Heart right ventricle (tissue), 16 donors: ENCODE data around the gene TM6SF1. TPM values are rescaled to one million over a fixed set of nuclear protein-coding genes. Genes with fewer than 3 reads are reported as not detected.
"Not testable (repeated sequence)": the region's sequence is repeated elsewhere in the genome, so short reads cannot be mapped to it uniquely, and the experiment has no call there.

ENCODE experiments used
- ATAC-seq, 8 donors: fragments of 200-7000 bp; cut with Tn5 transposase; one replicate each; pipeline ENCODE4 v1.9.1; 2020; ENCODE audit warnings: mild to moderate bottlenecking in 8 of 8, moderate library complexity in 8 of 8, moderate number of reproducible peaks in 1 of 8
- DNase-seq, 2 donors: peaks; one replicate each; pipeline ENCODE4 v3.0.0-alpha.2; 2020
- H3K27ac ChIP-seq, 10 donors: fragments of 200-600 bp; sonication (generic) in 2 of 10; one replicate each; pipeline versions ENCODE4 v1.5.0 to v1.8.0; 2020 to 2022; ENCODE audit warnings: mild to moderate bottlenecking in 3 of 10
- H3K27me3 ChIP-seq, 7 donors: fragments of 200-600 bp; one replicate each; pipeline ENCODE4 v1.8.0; 2021 to 2022; ENCODE audit warnings: mild to moderate bottlenecking in 2 of 7
- H3K36me3 ChIP-seq, 9 donors: fragments of 200-600 bp; sonication (generic) in 1 of 9; one replicate each; pipeline versions ENCODE4 v1.5.0 to v1.8.0; 2020 to 2022; ENCODE audit warnings: mild to moderate bottlenecking in 2 of 9
- H3K4me1 ChIP-seq, 9 donors: fragments of 200-600 bp; sonication (generic) in 1 of 9; one replicate each; pipeline versions ENCODE4 v1.5.0 to v1.8.0; 2020 to 2022; ENCODE audit warnings: mild to moderate bottlenecking in 4 of 9
- H3K4me3 ChIP-seq, 10 donors: fragments of 200-600 bp; sonication (generic) in 2 of 10; one replicate each; pipeline versions ENCODE4 v1.5.0 to v1.8.0; 2020 to 2022; ENCODE audit warnings: mild to moderate bottlenecking in 7 of 10, moderate library complexity in 2 of 10
- H3K9me3 ChIP-seq, 11 donors: fragments of 200-600 bp in 10 of 11; sonication (generic) in 2 of 11; one replicate each; pipeline versions ENCODE4 v1.5.0 to v1.8.0; 2013 to 2022; ENCODE audit warnings: mild to moderate bottlenecking in 2 of 11, control low read depth in 1 of 11, moderate library complexity in 1 of 11
- CTCF ChIP-seq, 9 donors: fragments of 200-600 bp; sonication (generic) in 2 of 9; IDR thresholded peaks; one replicate each; pipeline versions ENCODE4 v1.5.0 to v1.8.0; 2021 to 2022; ENCODE audit warnings: antibody characterized with exemption in 9 of 9, mild to moderate bottlenecking in 5 of 9, moderate library complexity in 1 of 9
- WGBS, 2 donors: extraction: QIAGEN DNeasy Blood & Tissue Kit; methylation state at CpG; one replicate each; pipeline ENCODE4 v1.1.7; 2013; ENCODE audit warnings: inconsistent platforms in 1 of 2; 5-methylcytosine and 5-hydroxymethylcytosine counted together
- intact Hi-C, 10 donors: fragments of 100-400 bp; cut with DNase I; formaldehyde crosslinking; loops; one replicate each; pipeline versions ENCODE4 v1.11.1 to v1.14.2; 2022
- polyA plus RNA-seq, 2 donors: library from polyadenylated mRNA; stranded (reverse); fragments of 200-250 nt; gene quantifications; one replicate each; pipeline ENCODE4 v1.2.3, GENCODE V29; 2013
- total RNA-seq, 10 donors: library from RNA; stranded (reverse); fragmentation: NEBNext Ultra II Directional in 3 of 10; extraction: Animal tissue kit (Norgen Biotek cat#: 25700) in 3 of 10; gene quantifications; one replicate each; pipeline versions ENCODE4 v1.2.1 to v1.2.4, GENCODE V29; 2021 to 2023
- donor health status: Arrhythmogenic right ventricular cardiomyopathy.
- donor health status: ischemic (EF 13 %, LVEDD 7.1; RV severe dilation, severe dysfunction).
- donor health status: healthy with polysubstance abuse.
- donor health status: DM: no; HTN: yes; CAD: no.
- donor health status: DM: no; HTN: no; CAD: no.
- donor health status: ischemic (EF 25% LVEDD 6.9; RV normal size, moderate dysfunction).
- donor health status: ischemic (EF 25% LVEDD 5.7; RV mildly dilated, moderate dysfunction).
- donor health status: healthy.
- donor health status: DM: yes; HTN: yes; CAD: no.
- donor health status: Ischemic cardiomyopathy.
- donor health status: ischemic (EF 35%, LVEDD 5.7; RV mildly dilated, moderate dysfunction).
- donor health status: nonischemic (EF 11% LVEDD 7.7; RV severe dilation, severe dysfunction).
- donor health status: DM: yes; HTN: yes; CAD: no.
- donor health status: PGD.
- donor health status: ischemic (EF 29% LVEDD 5.4; RV normal size, mild dysfunction).
- donor health status: nonischemic (EF 23%, LVEDD 6.1; RV moderate dilation, normal function).

Gene TM6SF1
- total and polyA plus RNA-seq, 12 donors, result 2.6 to 8.8 (median 4.7) TPM

- Histone ChIP-seq H3K27me3 (peaks cover 0 to 27% (median 2%) of the 10 kb centered on the region in 7 donors), H3K27ac (no peak overlapping the region), H3K36me3 (no peaks in the 10 kb centered on the region), H3K9me3 (no peaks in the 10 kb centered on the region), H3K4me1 (peaks cover 0 to 12% (median 4%) of the 10 kb centered on the region in 9 donors), H3K4me3 (no peak overlapping the region)
- DNase-seq, result no peak
- no peak for TF ChIP-seq CTCF (IDR thresholded peaks at IDR 0.05)
- intact Hi-C loops, result no loop called here
- 71 to 83% methylated on average over 5 of the region's 5 CpGs for WGBS, 2 donors
- no peak for ATAC-seq
Observed at GRCh38 chr15:83081256-83082014, 26.0 kb upstream of the TM6SF1 start.

DNA sequence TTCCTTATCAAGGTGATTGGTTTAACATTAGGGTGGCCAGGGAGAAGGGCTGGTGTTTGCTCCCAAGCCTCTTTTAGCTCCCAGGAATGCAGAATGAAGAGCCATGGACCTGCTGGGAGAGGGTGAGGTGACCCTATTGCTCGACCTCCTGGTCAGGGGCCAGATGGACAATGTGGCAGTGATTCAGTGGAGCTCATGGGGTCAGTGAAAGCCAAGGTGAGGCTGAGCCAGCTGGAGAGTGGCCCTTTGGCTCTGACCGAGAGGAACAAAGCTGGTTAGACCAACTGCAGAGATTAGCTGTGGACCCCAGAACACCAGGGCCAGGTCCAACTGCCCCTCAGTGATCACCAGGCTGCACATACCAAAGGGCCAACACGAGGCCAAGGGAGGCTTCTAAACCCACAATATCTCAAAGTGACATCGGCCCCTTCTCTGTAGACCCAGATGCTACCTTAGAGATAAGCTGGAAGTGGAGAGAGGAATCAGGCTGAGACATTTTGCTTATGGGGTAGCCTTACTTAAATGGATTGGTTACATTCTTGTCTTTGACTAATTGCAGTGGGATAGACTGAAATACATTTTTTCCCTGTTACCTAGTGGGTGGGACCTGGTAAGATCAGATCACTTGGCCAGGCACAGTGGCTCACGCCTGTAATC is 24.6 kb upstream of the TM6SF1 start:
- H3K36me3 ChIP-seq, result no peaks in the 10 kb centered on the region
- DNase-seq (no peak), ATAC-seq (no peak)
- peaks cover 0 to 15% (median 2%) of the 10 kb centered on the region in 7 donors for H3K27me3 ChIP-seq
- no peak overlapping the region for H3K27ac ChIP-seq
- TF ChIP-seq CTCF (IDR thresholded peaks at IDR 0.05), result no peak
- intact Hi-C loops, result no loop called here
- peaks cover 0 to 5% (median 0%) of the 10 kb centered on the region in 9 donors for H3K4me1 ChIP-seq
- no peaks in the 10 kb centered on the region for H3K9me3 ChIP-seq
- WGBS, 2 donors, result 69 to 80% methylated on average over 5 of the region's 5 CpGs
- no peak overlapping the region for H3K4me3 ChIP-seq

- H3K4me1 ChIP-seq, H3K36me3 ChIP-seq, DNase-seq, H3K27me3 ChIP-seq, H3K9me3 ChIP-seq, ATAC-seq, intact Hi-C loops, H3K4me3 ChIP-seq, H3K27ac ChIP-seq: not testable (repeated sequence)
- WGBS, 2 donors, result 79 to 88% methylated on average over 3 of the region's 3 CpGs
- TF ChIP-seq CTCF (IDR thresholded peaks at IDR 0.05), result peak in 1 of 9 donors; percentile 7
Observed at GRCh38 chr15:83085461-83085860, 22.0 kb upstream of the TM6SF1 start.

DNA sequence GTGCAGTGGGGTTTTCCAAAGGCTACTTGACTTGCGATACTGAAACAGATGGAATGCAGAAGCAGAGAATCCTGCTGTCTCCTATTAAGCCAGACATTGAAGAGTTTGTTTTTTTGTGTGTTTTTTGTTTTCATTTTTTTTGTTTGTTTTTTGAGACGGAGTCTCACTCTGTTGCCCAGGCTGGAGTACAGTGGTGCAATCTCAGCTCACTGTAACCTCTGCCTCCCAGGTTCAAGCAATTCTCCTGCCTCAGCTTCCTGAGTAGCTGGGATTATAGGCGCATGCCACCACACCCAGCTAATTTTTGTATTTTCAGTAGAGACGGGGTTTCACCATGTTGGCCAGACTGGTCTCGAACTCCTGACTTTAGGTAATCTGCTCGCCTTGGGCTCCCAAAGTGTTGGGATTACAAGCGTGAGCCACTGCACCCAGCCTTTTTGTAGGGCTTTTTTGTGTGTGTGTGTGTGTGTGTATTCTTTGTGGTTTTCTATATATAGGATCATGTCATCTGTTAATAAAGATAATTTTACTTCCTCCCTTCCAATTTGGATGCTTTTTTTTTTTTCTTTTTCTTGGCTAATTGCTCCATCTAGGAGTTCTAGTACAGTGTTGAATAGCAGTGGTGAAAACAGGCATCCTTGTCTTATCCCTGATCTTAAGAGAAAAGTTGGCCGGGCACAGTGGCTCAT is 21.4 kb upstream of the TM6SF1 start:
- H3K4me1 ChIP-seq, DNase-seq, H3K27ac ChIP-seq, ATAC-seq, H3K9me3 ChIP-seq, H3K27me3 ChIP-seq, H3K4me3 ChIP-seq, intact Hi-C loops, H3K36me3 ChIP-seq: not testable (repeated sequence)
- WGBS, 2 donors, result 87 to 92% methylated on average over 8 of the region's 8 CpGs
